NCI-H446 (cell line): Measurements from ENCODE around the gene FAHD2A.
"Not testable (repeated sequence)": the region's sequence is repeated elsewhere in the genome, so short reads cannot be mapped to it uniquely, and the experiment has no call there.

ENCODE experiments used
- DNase-seq, 2 experiments: peaks; one replicate each; lab custom pipeline; 2025; lab: John Stamatoyannopoulos, UW

The FAHD2A gene

DNA sequence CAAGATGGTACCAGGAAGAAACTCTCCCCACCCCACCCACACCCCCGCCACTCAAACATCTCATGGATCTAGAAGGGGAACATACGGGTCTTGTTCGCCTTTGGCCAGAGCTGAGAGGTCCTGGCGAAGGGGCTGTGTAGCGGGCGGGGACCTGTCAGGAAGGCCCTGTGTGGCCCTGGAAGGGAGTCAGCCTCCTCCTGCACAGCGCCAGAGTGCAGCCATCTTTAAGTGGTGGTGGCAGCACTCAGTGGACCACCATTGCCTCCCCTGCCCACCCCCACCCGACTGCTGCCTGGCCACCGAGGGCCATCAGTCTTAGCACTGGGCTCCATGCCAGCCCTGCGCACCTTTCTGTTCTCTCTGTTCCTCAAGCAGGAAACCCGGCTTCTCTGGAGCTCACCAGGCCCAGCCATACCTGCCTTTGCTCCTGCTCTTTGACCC is 11.6 kb upstream of the FAHD2A start:
- no peak for DNase-seq

DNA sequence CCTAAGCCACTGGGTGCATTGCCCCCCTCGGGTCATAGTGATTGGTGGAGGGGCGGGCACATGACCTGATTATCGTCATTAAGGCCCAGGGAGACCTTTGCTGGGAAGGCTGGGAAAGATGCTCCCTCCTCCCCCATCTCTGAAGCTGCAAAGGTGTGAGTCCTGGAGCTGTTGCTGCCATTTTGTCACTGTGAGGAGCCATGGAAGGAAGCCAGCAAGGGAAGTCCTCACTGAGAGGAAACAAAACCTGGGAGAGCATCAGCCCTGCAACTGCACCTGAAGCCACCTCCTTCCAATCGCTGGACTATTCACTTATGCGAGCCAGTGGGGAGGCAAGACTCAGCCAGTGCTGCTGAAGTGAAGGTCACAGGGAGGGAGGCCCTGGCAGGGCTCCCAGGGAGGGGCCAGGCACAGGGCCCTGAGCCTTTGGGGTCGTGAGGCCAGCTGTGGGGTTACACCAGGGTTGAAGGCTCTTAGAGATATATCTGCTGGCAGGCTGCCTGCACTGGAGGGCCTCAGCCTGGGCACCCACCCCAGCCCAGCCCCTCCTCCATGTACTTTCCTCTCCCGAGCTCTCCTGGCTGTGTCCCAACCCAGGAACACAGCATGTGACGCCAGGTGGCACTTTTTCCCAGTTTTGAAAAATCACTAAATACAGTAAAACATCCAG is 10.7 kb upstream of the FAHD2A start:
- no peak for DNase-seq

GRCh38 chr2:95392320-95392719 is 10.2 kb upstream of the FAHD2A start:
- DNase-seq = no peak

- no peak for DNase-seq
These were observed 9.6 kb upstream of the FAHD2A start for GRCh38 chr2:95392730-95393455.

GRCh38 chr2:95393901-95394300 is 8.6 kb upstream of the FAHD2A start:
- no peak for DNase-seq

DNA sequence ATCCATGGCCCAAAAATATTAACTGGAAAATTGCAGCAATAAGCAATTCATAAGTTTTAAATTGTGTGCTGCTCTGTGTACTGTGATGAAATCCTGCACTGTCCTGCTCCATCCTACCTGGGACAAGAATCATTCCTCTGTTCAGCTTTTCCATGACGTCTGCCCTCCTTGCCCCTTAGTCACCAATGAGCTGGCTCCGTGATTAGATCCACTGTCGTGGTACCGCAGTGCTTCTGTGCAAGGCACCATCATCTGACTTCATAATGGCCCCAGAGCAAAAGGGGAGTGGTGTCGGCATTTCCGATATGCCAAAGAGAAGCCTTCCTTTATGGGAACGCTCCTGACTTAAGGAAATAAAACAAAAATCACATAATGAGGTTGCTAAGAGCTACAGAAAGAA is 3.4 kb upstream of the FAHD2A start:
- no peak for DNase-seq

DNA sequence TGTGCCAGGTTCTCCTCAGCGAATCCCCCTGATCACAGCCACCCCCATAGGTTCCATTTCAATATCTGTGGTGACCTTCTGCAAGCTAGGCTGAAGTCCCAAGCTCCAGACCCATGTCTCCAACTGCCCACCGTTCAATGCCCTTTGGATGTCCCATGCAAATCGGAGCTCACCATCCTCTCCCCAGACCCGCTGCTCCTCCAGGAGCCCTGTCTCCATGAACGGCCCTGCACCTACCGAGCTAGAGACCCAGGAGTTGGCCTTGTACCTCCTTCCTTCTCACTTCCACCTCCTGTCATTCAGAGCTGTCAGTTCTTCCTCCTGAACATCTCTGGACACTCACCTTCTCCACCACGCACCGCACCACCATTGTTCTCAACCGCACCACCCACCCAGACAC is 1.0 kb upstream of the FAHD2A start:
- DNase-seq = no peak

DNA sequence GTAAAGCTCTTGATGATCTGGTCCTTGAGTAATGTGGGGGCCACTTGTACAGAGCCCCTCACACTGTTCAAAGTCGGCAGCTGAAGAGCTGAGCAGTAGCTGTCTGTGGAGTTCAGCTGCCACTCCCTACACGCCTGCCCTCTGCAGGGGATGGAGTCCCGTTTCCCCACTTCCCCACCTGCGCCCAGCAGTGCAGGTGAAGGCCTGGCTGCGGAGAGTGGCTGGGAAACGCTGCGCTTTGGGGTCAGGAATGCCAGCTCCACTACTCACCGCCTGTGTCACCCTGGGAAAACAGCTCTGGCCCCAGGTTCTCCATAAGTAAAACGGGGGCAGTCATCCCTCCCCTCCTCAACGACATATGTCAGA is 521 bp upstream of the FAHD2A start:
- not testable (repeated sequence) for DNase-seq

DNA sequence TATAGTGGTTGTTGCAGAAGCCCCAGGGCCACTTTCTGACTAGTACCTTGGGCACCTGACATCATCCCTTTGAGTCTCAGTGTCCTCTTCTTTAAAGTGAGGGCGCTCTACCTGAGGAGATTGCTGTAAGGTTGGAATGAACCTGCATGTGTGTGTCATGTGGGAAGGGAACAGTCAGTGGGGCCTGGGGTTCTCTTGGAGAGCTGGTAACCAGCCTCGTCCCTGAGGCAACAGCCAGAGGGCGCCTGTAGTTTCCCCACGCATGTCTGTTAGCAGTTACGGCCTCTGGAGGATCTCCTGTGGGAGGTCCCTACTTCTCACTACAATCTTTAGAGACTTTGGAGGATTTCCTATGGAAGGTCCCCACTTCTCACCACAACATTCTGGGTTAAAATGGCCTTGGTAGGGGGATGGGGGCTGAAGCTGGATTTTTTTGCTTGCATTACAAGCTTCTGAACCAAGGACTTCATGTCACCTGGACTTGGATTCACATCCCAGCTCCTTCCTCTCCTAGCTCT is 755 bp downstream of the FAHD2A start:
- not testable (repeated sequence) for DNase-seq

GRCh38 chr2:95403824-95404223 is 1.3 kb downstream of the FAHD2A start:
- DNase-seq = not testable (repeated sequence)

DNA sequence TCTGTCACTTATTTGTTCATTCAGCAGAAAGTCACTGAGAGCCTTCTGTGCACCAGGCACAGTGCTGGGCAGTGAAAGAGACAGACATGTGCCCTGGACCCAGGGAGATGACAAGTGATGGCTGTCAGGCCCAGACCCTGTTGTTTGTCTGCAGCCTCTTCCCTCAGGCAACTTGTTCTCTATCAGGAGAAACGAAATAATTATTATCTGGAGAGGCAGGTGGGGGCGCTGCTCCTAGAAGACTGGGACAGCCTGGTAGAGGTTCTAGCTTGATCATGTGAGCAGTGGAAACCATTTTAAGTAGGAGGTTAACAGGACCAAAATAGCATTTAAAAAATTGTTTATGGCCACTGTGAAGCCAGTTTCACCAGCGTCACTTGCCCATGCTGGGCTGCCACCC is 2.2 kb downstream of the FAHD2A start:
- DNase-seq = not testable (repeated sequence)

GRCh38 chr2:95411239-95411638 is 8.7 kb downstream of the FAHD2A start:
- not testable (repeated sequence) for DNase-seq

- DNase-seq = peak in 1 of 2 experiments; percentile 64
These were observed 11.6 kb downstream of the FAHD2A start for GRCh38 chr2:95414015-95414594.

- DNase-seq = not testable (repeated sequence)
These were observed 12.6 kb downstream of the FAHD2A start for GRCh38 chr2:95415138-95415537.

DNA sequence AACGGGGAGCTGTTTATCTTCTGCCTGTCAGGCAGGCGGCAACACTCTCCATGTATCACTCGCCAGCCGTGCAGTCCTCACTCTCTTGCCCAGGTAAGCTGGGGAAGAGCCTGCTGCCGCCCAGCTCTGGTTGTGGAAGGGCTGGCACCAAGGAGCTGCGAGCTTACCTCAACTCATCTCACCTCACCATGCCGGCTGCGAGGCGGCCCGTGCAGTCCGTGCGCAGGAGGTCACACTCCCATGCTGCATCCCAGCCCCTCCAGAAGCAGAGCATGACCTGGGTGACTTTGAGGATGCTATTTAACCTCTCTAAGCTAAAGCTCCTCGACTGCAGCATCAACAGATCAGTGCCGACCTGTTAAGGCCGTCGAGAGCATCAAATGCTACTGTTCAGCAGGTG is 13.1 kb downstream of the FAHD2A start:
- not testable (repeated sequence) for DNase-seq

- DNase-seq = not testable (repeated sequence)
These were observed 24.8 kb downstream of the FAHD2A start for GRCh38 chr2:95427196-95427867.

DNA sequence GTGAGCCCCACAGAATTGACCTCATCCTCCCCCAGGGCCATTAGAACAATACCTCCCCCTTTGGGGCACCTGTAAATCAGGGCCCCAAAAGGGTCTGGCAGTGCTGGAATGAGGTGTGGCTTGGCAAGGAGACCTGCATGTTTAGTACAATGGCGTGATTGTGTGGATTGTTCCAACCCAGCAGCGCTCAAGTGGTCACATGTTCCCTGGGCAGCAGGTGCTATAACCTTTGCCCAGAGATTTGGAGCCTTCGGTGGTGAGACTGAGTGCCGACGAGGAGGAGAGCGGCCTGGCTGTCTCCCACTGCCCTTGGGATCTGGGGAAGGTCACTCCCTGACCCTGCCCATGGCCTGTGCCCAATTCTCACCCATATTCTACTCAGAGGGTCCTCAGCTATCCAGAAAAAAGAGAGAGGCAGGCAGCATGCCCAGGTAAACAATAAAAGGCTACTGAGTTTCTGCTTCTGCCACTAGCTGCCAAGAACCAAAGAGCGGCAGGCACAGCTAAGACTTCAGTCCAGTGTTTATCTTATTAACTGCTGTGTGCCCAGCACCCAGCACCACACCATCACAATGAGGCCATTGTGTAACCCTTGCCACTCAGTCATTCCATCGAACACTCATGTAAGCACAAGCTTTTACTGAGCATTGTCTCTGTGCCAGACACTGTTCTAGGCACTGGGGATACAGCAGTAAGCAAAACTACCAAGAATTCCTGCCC is 27.4 kb downstream of the FAHD2A start:
- not testable (repeated sequence) for DNase-seq

- not testable (repeated sequence) for DNase-seq
These were observed 30.9 kb downstream of the FAHD2A start for GRCh38 chr2:95433373-95433772.

DNA sequence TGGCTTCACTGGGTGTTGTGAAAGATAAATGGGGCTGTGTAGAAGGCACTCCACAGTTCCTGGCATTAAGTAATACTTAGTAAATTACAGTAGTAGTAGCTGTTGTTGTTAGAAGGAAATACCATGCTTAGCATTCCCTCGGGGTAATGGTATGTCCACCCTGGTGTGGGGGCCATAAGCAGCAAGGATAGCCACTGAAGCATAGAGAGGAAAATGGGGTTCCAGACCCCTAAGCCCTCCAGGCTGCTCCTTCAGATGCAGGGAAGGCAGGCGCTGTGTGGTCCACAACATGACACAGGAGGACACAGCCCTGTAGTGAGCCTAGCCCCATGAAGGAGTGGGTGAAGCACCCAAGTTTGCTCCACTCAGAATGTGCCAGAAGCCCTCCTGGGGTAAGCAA is 31.5 kb downstream of the FAHD2A start:
- DNase-seq = not testable (repeated sequence)

GRCh38 chr2:95434507-95435076 is 32.1 kb downstream of the FAHD2A start:
- not testable (repeated sequence) for DNase-seq

DNA sequence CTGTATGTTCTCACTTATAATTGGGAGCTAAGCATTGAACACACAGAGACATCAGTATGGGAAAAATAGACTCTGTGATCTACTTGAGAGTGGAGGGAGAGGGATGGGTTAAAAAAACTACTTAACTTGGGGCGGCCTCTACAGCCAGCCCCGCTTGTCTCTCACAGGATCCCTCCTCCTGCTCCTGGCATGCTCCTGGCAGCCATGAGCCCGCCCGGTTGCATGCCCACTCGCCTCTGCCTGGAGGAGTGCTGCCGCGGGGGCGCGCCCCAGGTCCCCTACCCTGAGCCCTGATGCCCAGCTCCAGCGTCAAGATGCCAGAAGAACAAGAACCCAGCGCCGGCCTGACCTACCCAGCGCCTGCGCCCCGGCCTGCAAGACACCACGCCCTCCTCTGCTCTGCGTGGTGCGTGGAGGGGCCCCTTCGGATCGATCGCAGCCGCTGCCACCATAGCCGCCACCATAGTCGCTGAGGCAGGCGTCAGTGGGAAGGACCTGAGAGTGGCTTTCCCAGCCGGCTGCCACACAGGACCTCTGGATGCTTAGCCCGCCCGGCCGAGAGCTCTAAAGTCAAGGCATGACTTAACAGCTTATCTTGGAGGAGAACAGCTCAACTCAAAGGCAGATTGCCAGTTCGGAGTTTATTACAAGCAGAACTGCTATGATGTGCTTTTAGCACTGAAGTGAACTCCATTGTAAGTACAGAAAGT is 32.8 kb downstream of the FAHD2A start:
- DNase-seq = not testable (repeated sequence)
